DOHH2 (cell line): ENCODE data around the gene DPP6.

Experiments used
- H3F3A ChIP-seq: fragments of 200-600 bp; sonication (generic), shearing (Covaris generic); 2 replicates; pipeline ENCODE4 v1.6.0; 2016; ENCODE audit warnings: antibody characterized with exemption, mild to moderate bottlenecking; ENCODE audit not compliant: control insufficient read depth, insufficient read depth
- H3K27ac ChIP-seq: fragments of 200-600 bp; sonication (generic); 2 replicates; pipeline ENCODE4 v1.5.1; 2014; ENCODE audit warnings: low read depth, mild to moderate bottlenecking, low read length, moderate library complexity
- H3K27me3 ChIP-seq: fragments of 200-600 bp; sonication (generic); 2 replicates; pipeline ENCODE4 v1.6.1; 2014; ENCODE audit warnings: mild to moderate bottlenecking, low read length, mixed read lengths; ENCODE audit not compliant: control insufficient read depth
- H3K36me3 ChIP-seq: fragments of 200-600 bp; sonication (generic); 2 replicates; pipeline ENCODE4 v1.6.1; 2014; ENCODE audit warnings: mild to moderate bottlenecking, low read length, moderate library complexity, mixed read lengths; ENCODE audit not compliant: control insufficient read depth
- H3K4me1 ChIP-seq: fragments of 200-600 bp; sonication (generic); 2 replicates; pipeline ENCODE4 v1.6.1; 2014; ENCODE audit warnings: mild to moderate bottlenecking, low read length, mixed read lengths; ENCODE audit not compliant: control insufficient read depth
- H3K4me2 ChIP-seq: fragments of 200-600 bp; sonication (generic); 2 replicates; pipeline ENCODE4 v1.6.0; 2014; ENCODE audit warnings: mild to moderate bottlenecking, low read length, moderate library complexity
- H3K4me3 ChIP-seq: fragments of 200-600 bp; sonication (generic); 2 replicates; pipeline ENCODE4 v1.5.1; 2014; ENCODE audit warnings: mild to moderate bottlenecking, low read length, mixed read lengths
- H3K79me2 ChIP-seq: fragments of 200-600 bp; sonication (generic); 2 replicates; pipeline ENCODE4 v1.6.1; 2014; ENCODE audit warnings: mild to moderate bottlenecking, low read length, mixed read lengths; ENCODE audit not compliant: control insufficient read depth
- H3K9me2 ChIP-seq: fragments of 200-600 bp; sonication (generic); replicated peaks from 2 replicates; pipeline ENCODE4 v1.6.1; 2014; ENCODE audit warnings: mild to moderate bottlenecking, low read length, mixed read lengths; ENCODE audit not compliant: control insufficient read depth
- H3K9me3 ChIP-seq: fragments of 200-600 bp; sonication (generic); 2 replicates; pipeline ENCODE4 v1.6.1; 2014; ENCODE audit warnings: antibody characterized with exemption, low read length, mixed read lengths; ENCODE audit not compliant: control insufficient read depth, insufficient read depth
- H4K20me1 ChIP-seq: fragments of 200-600 bp; sonication (generic); 2 replicates; pipeline ENCODE4 v1.6.0; 2014; ENCODE audit warnings: low read depth, mild to moderate bottlenecking, antibody characterized with exemption, low read length, moderate library complexity; ENCODE audit not compliant: control insufficient read depth, insufficient read depth
- CTCF ChIP-seq: fragments of 200-600 bp; sonication (generic); IDR thresholded peaks from one replicate; pipeline ENCODE4 v1.5.1; 2014; ENCODE audit warnings: antibody characterized with exemption, mild to moderate bottlenecking, low read depth, low read length; ENCODE audit not compliant: poor library complexity, severe bottlenecking
- EZH2phosphoT487 ChIP-seq: fragments of 200-600 bp; sonication (generic); IDR thresholded peaks from 2 replicates; pipeline ENCODE4 v1.6.1; 2017; ENCODE audit warnings: borderline replicate concordance, mild to moderate bottlenecking, antibody characterized with exemption, low read length, moderate library complexity, mixed read lengths

DPP6 gene

GRCh38 chr7:154388999-154389398 lies 336.8 kb downstream of the DPP6 start:
- TF ChIP-seq EZH2phosphoT487 = no peak
- no peak for TF ChIP-seq CTCF
- H3K4me2 ChIP-seq = no peak overlapping the region
- no peaks in the 10 kb centered on the region for H3K27me3 ChIP-seq
- H3K9me3 ChIP-seq = peaks cover 3% of the 10 kb centered on the region; the same call in 1 of the 2 replicates
- no peaks in the 10 kb centered on the region for H4K20me1 ChIP-seq
- H3K27ac ChIP-seq = no peak overlapping the region
- H3K79me2 ChIP-seq = no peaks in the 10 kb centered on the region
- H3K4me3 ChIP-seq = no peak overlapping the region
- H3K9me2 ChIP-seq = no peaks in the 10 kb centered on the region
- no peaks in the 10 kb centered on the region for H3K36me3 ChIP-seq
- no peaks in the 10 kb centered on the region for H3K4me1 ChIP-seq
- H3F3A ChIP-seq = no peaks in the 10 kb centered on the region

DNA sequence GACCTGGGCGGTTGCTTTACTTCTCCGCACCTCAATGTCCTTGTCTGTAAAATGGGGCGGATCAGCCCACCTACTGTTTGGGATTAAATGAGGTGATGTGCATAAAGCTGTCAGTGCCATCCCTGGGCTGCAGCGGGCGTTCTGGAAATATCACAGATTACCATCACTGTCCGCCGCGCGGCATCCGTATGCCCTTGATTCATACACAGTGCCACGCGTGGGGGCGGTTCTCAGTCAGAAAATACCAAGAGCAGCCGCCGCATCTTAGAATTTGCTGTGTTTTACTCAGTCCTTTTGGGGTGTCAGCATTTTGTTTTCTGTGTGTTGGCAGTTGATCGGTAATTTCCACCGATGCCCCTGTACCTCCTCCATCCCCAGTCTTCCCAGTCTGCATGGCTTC lies 338.8 kb downstream of the DPP6 start:
- no peaks in the 10 kb centered on the region for H3K79me2 ChIP-seq
- no peaks in the 10 kb centered on the region for H3K4me1 ChIP-seq
- TF ChIP-seq CTCF = no peak
- no peak for TF ChIP-seq EZH2phosphoT487
- H3F3A ChIP-seq = no peaks in the 10 kb centered on the region
- H3K27me3 ChIP-seq = no peaks in the 10 kb centered on the region
- no peaks in the 10 kb centered on the region for H3K9me2 ChIP-seq
- no peak overlapping the region for H3K27ac ChIP-seq
- no peaks in the 10 kb centered on the region for H3K36me3 ChIP-seq
- H3K4me2 ChIP-seq = no peak overlapping the region
- no peak overlapping the region for H3K4me3 ChIP-seq
- no peaks in the 10 kb centered on the region for H4K20me1 ChIP-seq
- H3K9me3 ChIP-seq = peaks cover 2% of the 10 kb centered on the region; the same call in 1 of the 2 replicates

DNA sequence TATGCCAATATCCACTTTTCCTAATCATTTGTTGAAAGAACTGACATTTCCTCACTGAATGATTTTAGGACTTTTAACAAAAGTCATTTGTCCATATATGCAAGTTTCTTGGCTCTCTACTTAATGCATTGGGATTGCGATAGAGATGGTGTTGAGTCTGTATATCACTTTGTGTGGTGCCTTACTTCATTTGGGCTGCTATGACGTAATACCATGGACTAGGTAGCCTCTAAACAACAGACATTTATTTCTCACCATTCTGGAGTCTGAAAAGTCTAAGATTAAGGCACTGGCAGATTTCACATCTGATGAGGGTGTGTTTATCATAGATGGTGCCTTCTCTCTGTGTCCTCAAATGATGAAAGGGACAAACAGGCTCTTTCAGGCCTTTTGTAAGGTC lies 342.6 kb downstream of the DPP6 start:
- no peaks in the 10 kb centered on the region for H3K27me3 ChIP-seq
- no peaks in the 10 kb centered on the region for H4K20me1 ChIP-seq
- no peaks in the 10 kb centered on the region for H3K9me2 ChIP-seq
- H3K27ac ChIP-seq = no peak overlapping the region
- no peak overlapping the region for H3K4me2 ChIP-seq
- no peaks in the 10 kb centered on the region for H3K79me2 ChIP-seq
- H3K4me3 ChIP-seq = no peak overlapping the region
- no peaks in the 10 kb centered on the region for H3F3A ChIP-seq
- H3K36me3 ChIP-seq = no peaks in the 10 kb centered on the region
- H3K4me1 ChIP-seq = no peaks in the 10 kb centered on the region
- TF ChIP-seq CTCF (no peak), EZH2phosphoT487 (no peak)
- no peaks in the 10 kb centered on the region for H3K9me3 ChIP-seq

GRCh38 chr7:154406312-154406711 lies 354.1 kb downstream of the DPP6 start:
- Histone ChIP-seq H3K27me3 (no peaks in the 10 kb centered on the region), H3K4me3 (no peak overlapping the region), H3K4me1 (no peaks in the 10 kb centered on the region), H3K9me3 (0 out of 2 replicates have a peak, but pooled peaks cover 4% of the 10 kb centered on the region), H3K79me2 (no peaks in the 10 kb centered on the region), H3K27ac (no peak overlapping the region), H3K36me3 (no peaks in the 10 kb centered on the region), H3K9me2 (no peaks in the 10 kb centered on the region), H4K20me1 (no peaks in the 10 kb centered on the region), H3K4me2 (no peak overlapping the region), H3F3A (no peaks in the 10 kb centered on the region)
- no peak for TF ChIP-seq EZH2phosphoT487
- TF ChIP-seq CTCF = no peak
